Measurements from ENCODE around the gene ASMT.

DNA sequence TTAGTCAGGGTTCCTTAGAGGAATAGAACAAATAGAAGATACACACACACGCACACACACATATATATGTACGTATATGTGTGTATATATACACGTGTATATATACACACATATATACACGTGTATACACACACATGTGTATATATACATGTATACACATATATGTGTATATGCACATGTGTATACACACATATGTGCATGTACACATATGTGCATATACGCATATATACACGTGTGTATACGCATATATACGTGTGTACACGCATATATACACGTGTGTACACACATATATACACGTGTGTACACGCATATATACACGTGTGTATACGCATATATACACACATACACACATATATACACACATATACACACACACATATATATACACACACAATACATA, 41.5 kb downstream of the ASMT start:
- TF ChIP-seq, protein P1, sequence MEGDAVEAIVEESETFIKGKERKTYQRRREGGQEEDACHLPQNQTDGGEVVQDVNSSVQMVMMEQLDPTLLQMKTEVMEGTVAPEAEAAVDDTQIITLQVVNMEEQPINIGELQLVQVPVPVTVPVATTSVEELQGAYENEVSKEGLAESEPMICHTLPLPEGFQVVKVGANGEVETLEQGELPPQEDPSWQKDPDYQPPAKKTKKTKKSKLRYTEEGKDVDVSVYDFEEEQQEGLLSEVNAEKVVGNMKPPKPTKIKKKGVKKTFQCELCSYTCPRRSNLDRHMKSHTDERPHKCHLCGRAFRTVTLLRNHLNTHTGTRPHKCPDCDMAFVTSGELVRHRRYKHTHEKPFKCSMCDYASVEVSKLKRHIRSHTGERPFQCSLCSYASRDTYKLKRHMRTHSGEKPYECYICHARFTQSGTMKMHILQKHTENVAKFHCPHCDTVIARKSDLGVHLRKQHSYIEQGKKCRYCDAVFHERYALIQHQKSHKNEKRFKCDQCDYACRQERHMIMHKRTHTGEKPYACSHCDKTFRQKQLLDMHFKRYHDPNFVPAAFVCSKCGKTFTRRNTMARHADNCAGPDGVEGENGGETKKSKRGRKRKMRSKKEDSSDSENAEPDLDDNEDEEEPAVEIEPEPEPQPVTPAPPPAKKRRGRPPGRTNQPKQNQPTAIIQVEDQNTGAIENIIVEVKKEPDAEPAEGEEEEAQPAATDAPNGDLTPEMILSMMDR (conservative IDR thresholded peaks at IDR 0.05) = no peak
- TF ChIP-seq ZFX (IDR thresholded peaks at IDR 0.05) = no peak
